Panc1 (cell line): Measurements from ENCODE around the gene DEPDC1. TPM values are rescaled to one million over a fixed set of nuclear protein-coding genes. Genes with fewer than 3 reads are reported as not detected.

Experiments
- ATAC-seq: fragments of 200-7000 bp; cut with Tn5 transposase; 2 replicates; pipeline ENCODE4 v1.9.1; 2020; ENCODE audit warnings: mild to moderate bottlenecking, moderate library complexity
- BruUV-seq: library from RNA; stranded (reverse); fragments of 400-500 nt; replicated peaks from 2 replicates; lab custom pipeline; 2021; lab: Mats Ljungman, UMichigan
- CTCF ChIA-PET: fragments of 300-600 bp; sonication (Branson Sonifier 250); formaldehyde crosslinking; loops from one replicate; lab custom pipeline; 2022; ENCODE audit warnings: antibody characterized with exemption; lab: Charles Lee
- POLR2A ChIA-PET: fragments of 300-600 bp; sonication (Branson Sonifier 250); formaldehyde crosslinking; loops from one replicate; lab custom pipeline; 2022; ENCODE audit warnings: antibody characterized with exemption; lab: Charles Lee
- DNase-seq: peaks from one replicate; pipeline ENCODE4 v3.0.0-alpha.2; 2010; ENCODE audit warnings: low read depth, low spot score
- H3K27ac ChIP-seq: 2 replicates; pipeline ENCODE4 v1.5.1; 2011; ENCODE audit warnings: mild to moderate bottlenecking, low read length, inconsistent platforms
- H3K27me3 ChIP-seq: fragments of 200-500 bp; sonication (Bioruptor generic); 2 replicates; pipeline ENCODE4 v1.6.0; 2014; ENCODE audit warnings: low read length, inconsistent platforms; ENCODE audit not compliant: control insufficient read depth, insufficient read depth
- H3K36me3 ChIP-seq: fragments of 200-500 bp; sonication (Bioruptor generic); 2 replicates; pipeline ENCODE4 v1.5.1; 2014; ENCODE audit warnings: inconsistent platforms, mild to moderate bottlenecking, low read length, moderate library complexity; ENCODE audit not compliant: control insufficient read depth, insufficient read depth
- H3K4me1 ChIP-seq: 2 replicates; pipeline ENCODE4 v1.5.1; 2011; ENCODE audit warnings: inconsistent platforms, mild to moderate bottlenecking, low read length, moderate library complexity; ENCODE audit not compliant: control insufficient read depth, insufficient read depth
- H3K4me3 ChIP-seq, 2 experiments: 2 replicates each; pipeline ENCODE4 v1.5.1; 2011 to 2012; ENCODE audit warnings: low read depth in 2 of 2, low read length in 2 of 2, mild to moderate bottlenecking in 2 of 2, inconsistent platforms in 1 of 2, moderate library complexity in 1 of 2
- H3K9me3 ChIP-seq: fragments of 200-500 bp; sonication (Bioruptor generic); 2 replicates; pipeline ENCODE4 v1.5.1; 2014; ENCODE audit warnings: low read depth, mild to moderate bottlenecking, inconsistent platforms, low read length, moderate library complexity; ENCODE audit not compliant: control insufficient read depth, insufficient read depth
- POLR2AphosphoS5 ChIP-seq: IDR thresholded peaks from 2 replicates; pipeline ENCODE4 v1.6.1; 2012; ENCODE audit warnings: mild to moderate bottlenecking, low read depth, low read length, moderate library complexity
- SIN3A ChIP-seq: IDR thresholded peaks from 2 replicates; pipeline ENCODE4 v1.6.1; 2012; ENCODE audit warnings: low read depth, mild to moderate bottlenecking, low read length, moderate library complexity, borderline replicate concordance; ENCODE audit not compliant: insufficient read depth
- TCF7L2 ChIP-seq: IDR thresholded peaks from 2 replicates; pipeline ENCODE4 v1.6.1; 2011; ENCODE audit warnings: mild to moderate bottlenecking, low read depth, low read length, inconsistent platforms
- in situ Hi-C: cut with HindIII; loops from 2 replicates; pipeline ENCODE4 v1.10.0; 2016; ENCODE audit warnings: low sequenced_read_pairs, low pct_unique_long_range_greater_than_20kb
- intact Hi-C: fragments of 100-400 bp; cut with micrococcal nuclease; formaldehyde crosslinking; loops from one replicate; pipeline ENCODE4 v1.10.0; 2022; ENCODE audit not compliant: unreplicated experiment
- total RNA-seq: library from RNA; stranded (reverse); gene quantifications from one replicate; pipeline ENCODE4 v1.2.1, GENCODE V29; 2021; ENCODE audit not compliant: unreplicated experiment
- TF ChIP-seq, protein P1 (sequence below), 2 experiments: IDR thresholded peaks; 2 replicates each; pipeline ENCODE4 v1.6.1; 2011 to 2012; ENCODE audit warnings: low read depth in 2 of 2, control low read depth in 1 of 2, low read length in 1 of 2, mild to moderate bottlenecking in 1 of 2, moderate library complexity in 1 of 2; ENCODE audit not compliant: insufficient read depth in 1 of 2
- TF ChIP-seq, protein P2 (sequence below): fragments of 450-650 bp; IDR thresholded peaks from 2 replicates; pipeline ENCODE4 v1.5.1; 2017; ENCODE audit warnings: mild to moderate bottlenecking

DEPDC1 gene
- total RNA-seq, 1 experiment from 2014 or later, result 43.0 TPM

DNA sequence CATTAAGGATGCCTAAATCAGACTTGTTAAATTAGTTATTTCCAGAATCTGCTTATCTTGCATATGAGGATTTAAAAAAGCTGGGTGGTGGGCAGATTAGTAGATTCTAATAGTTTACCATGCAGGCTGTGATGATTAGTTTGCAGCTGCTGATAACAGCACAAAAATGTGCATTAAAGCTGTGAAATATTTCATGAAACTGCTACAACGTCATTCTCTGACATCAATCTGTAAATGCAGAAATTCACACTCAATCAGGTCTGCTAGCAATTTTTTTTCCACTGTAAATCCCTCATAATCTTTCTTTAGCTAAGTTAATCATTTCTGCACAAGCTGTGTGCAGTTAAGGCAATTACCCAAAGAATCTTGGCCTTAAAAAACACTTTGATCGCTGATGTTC lies 37.8 kb downstream of the DEPDC1 start:
- intact Hi-C loops (no loop called here), in situ Hi-C loops (no loop called here)
- Histone ChIP-seq H3K9me3 (no peaks in the 10 kb centered on the region), H3K4me3 (no peak overlapping the region), H3K36me3 (no peaks in the 10 kb centered on the region), H3K4me1 (no peaks in the 10 kb centered on the region), H3K27ac (no peak overlapping the region), H3K27me3 (no peaks in the 10 kb centered on the region)
- ChIA-PET POLR2A (no interaction called here), CTCF (interaction anchor here (0.6 kb wide), 1 partner anchor 693 kb away, joined by 4 read pairs; no protein-coding TSS in a partner anchor)
- no peak for TF ChIP-seq POLR2AphosphoS5
- no peak for TF ChIP-seq SIN3A
- TF ChIP-seq TCF7L2, result no peak
- TF ChIP-seq, protein P1, sequence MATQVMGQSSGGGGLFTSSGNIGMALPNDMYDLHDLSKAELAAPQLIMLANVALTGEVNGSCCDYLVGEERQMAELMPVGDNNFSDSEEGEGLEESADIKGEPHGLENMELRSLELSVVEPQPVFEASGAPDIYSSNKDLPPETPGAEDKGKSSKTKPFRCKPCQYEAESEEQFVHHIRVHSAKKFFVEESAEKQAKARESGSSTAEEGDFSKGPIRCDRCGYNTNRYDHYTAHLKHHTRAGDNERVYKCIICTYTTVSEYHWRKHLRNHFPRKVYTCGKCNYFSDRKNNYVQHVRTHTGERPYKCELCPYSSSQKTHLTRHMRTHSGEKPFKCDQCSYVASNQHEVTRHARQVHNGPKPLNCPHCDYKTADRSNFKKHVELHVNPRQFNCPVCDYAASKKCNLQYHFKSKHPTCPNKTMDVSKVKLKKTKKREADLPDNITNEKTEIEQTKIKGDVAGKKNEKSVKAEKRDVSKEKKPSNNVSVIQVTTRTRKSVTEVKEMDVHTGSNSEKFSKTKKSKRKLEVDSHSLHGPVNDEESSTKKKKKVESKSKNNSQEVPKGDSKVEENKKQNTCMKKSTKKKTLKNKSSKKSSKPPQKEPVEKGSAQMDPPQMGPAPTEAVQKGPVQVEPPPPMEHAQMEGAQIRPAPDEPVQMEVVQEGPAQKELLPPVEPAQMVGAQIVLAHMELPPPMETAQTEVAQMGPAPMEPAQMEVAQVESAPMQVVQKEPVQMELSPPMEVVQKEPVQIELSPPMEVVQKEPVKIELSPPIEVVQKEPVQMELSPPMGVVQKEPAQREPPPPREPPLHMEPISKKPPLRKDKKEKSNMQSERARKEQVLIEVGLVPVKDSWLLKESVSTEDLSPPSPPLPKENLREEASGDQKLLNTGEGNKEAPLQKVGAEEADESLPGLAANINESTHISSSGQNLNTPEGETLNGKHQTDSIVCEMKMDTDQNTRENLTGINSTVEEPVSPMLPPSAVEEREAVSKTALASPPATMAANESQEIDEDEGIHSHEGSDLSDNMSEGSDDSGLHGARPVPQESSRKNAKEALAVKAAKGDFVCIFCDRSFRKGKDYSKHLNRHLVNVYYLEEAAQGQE (IDR thresholded peaks at IDR 0.05; ENCODE audit: insufficient read depth in 1 of 2, low read depth in 2 of 2, low read length in 1 of 2), result no peak
- TF ChIP-seq, protein P2, sequence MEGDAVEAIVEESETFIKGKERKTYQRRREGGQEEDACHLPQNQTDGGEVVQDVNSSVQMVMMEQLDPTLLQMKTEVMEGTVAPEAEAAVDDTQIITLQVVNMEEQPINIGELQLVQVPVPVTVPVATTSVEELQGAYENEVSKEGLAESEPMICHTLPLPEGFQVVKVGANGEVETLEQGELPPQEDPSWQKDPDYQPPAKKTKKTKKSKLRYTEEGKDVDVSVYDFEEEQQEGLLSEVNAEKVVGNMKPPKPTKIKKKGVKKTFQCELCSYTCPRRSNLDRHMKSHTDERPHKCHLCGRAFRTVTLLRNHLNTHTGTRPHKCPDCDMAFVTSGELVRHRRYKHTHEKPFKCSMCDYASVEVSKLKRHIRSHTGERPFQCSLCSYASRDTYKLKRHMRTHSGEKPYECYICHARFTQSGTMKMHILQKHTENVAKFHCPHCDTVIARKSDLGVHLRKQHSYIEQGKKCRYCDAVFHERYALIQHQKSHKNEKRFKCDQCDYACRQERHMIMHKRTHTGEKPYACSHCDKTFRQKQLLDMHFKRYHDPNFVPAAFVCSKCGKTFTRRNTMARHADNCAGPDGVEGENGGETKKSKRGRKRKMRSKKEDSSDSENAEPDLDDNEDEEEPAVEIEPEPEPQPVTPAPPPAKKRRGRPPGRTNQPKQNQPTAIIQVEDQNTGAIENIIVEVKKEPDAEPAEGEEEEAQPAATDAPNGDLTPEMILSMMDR, result no peak
- BruUV-seq, result no TSS peak
- no peak for ATAC-seq
- DNase-seq, result no peak

DNA sequence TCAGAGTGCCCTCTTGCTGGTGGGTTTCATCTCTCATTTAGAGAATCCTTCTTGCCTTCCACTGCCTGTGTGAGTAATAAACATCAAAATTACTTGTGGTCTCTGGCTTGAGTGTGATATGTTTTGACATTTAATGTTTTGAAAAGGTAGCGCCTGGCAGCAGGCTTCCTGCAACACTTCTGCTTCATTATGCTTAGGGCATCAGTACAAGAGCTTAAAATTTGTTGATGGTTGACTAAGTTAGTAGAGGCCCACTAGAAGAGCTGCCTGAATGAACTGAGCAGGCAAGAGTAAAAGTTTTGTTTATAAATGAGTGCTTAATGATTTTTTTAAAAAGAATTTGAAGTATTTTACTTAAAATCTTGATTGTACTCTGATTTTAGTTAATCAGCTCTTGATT lies 40.7 kb downstream of the DEPDC1 start:
- H3K4me3 ChIP-seq, result no peak overlapping the region
- TF ChIP-seq POLR2AphosphoS5 (no peak), TCF7L2 (no peak), SIN3A (no peak)
- TF ChIP-seq, protein P2, result no peak
- TF ChIP-seq, protein P1 (IDR thresholded peaks at IDR 0.05; ENCODE audit: insufficient read depth in 1 of 2, low read depth in 2 of 2, low read length in 1 of 2), result no peak
- no peaks in the 10 kb centered on the region for H3K4me1 ChIP-seq
- H3K27me3 ChIP-seq, result no peaks in the 10 kb centered on the region
- CTCF ChIA-PET, result no interaction called here
- no TSS peak for BruUV-seq
- ATAC-seq (no peak), DNase-seq (no peak)
- H3K27ac ChIP-seq, result no peak overlapping the region
- no peaks in the 10 kb centered on the region for H3K36me3 ChIP-seq
- intact Hi-C loops, result no loop called here
- POLR2A ChIA-PET, result no interaction called here
- in situ Hi-C loops, result no loop called here
- no peaks in the 10 kb centered on the region for H3K9me3 ChIP-seq
